ENCODE results near the gene MS4A8. TPM values are rescaled to one million over a fixed set of nuclear protein-coding genes. Genes with fewer than 3 reads are reported as not detected.

MS4A8 gene
- total and polyA plus RNA-seq, 12 donors: 0.27 to 2.0 (median 0.67) TPM; not detected in 7

- H3K4me1 ChIP-seq (replicated peaks in 1 of 2): no peaks in the 10 kb centered on the region
- no peaks in the 10 kb centered on the region for H3K36me3 ChIP-seq (replicated peaks in 1 of 2)
- no peaks in the 10 kb centered on the region for H3K9me3 ChIP-seq (replicated peaks in 1 of 3)
- no peak for DNase-seq
- intact Hi-C loops (cut with DNase I): no loop called here
- peaks cover 23% of the 10 kb centered on the region for H3K27me3 ChIP-seq
- WGBS, 4 donors: 77 to 92% (median 90%) methylated on average over 4 to 5 of the region's 5 CpGs
- no peak overlapping the region for H3K27ac ChIP-seq
- H3K4me3 ChIP-seq: no peak overlapping the region
- no peak for TF ChIP-seq POLR2A (IDR thresholded peaks at IDR 0.05)
- no peak for TF ChIP-seq CTCF (IDR thresholded peaks at IDR 0.05)
Observed at GRCh38 chr11:60765355-60765754, 65.9 kb downstream of the MS4A8 start.

Other genes with a start within 250 kb of the MS4A8 start
- 1 to 10 TPM in 1 of 9 donors, under 1 TPM in 6, not detected in 2; 0.07 to 1.0 (median 0.54) TPM for gene MS4A1, start 243.8 kb upstream of the MS4A8 start, total RNA-seq
- under 1 TPM; 0.30 to 0.71 (median 0.40) TPM for gene MS4A1, start 243.8 kb upstream of the MS4A8 start, polyA plus RNA-seq
- not detected for gene MS4A12, start 206.8 kb upstream of the MS4A8 start, total RNA-seq
- gene MS4A12, start 206.8 kb upstream of the MS4A8 start, polyA plus RNA-seq: not detected
- gene MS4A13, start 184.2 kb upstream of the MS4A8 start, total RNA-seq: not detected
- not detected for gene MS4A13, start 184.2 kb upstream of the MS4A8 start, polyA plus RNA-seq
- gene MS4A18, start 25.1 kb downstream of the MS4A8 start, total RNA-seq: not detected
- gene MS4A18, start 25.1 kb downstream of the MS4A8 start, polyA plus RNA-seq: not detected
- gene MS4A15, start 57.3 kb downstream of the MS4A8 start, total RNA-seq: under 1 TPM in 2 of 9 donors, not detected in 7; 0.25 to 0.28 TPM
- gene MS4A15, start 57.3 kb downstream of the MS4A8 start, polyA plus RNA-seq: under 1 TPM in 2 of 3 donors, not detected in 1; 0.07 to 0.22 TPM
- not detected for gene MS4A10, start 85.7 kb downstream of the MS4A8 start, total RNA-seq
- not detected for gene MS4A10, start 85.7 kb downstream of the MS4A8 start, polyA plus RNA-seq
- gene CCDC86, start 142.5 kb downstream of the MS4A8 start, total RNA-seq: 10 to 100 TPM; 25.1 to 52.4 (median 30.2) TPM
- gene CCDC86, start 142.5 kb downstream of the MS4A8 start, polyA plus RNA-seq: 10 to 100 TPM; 14.7 to 50.9 (median 22.6) TPM
- gene PTGDR2, start 156.3 kb downstream of the MS4A8 start, total RNA-seq: under 1 TPM in 3 of 9 donors, not detected in 6; 0.18 to 0.61 (median 0.27) TPM
- under 1 TPM in 2 of 3 donors, not detected in 1; 0.17 to 0.24 TPM for gene PTGDR2, start 156.3 kb downstream of the MS4A8 start, polyA plus RNA-seq
- gene ZP1, start 167.9 kb downstream of the MS4A8 start, total RNA-seq: 1 to 10 TPM in 3 of 9 donors, under 1 TPM in 4, not detected in 2; 0.25 to 6.3 (median 0.83) TPM
- gene ZP1, start 167.9 kb downstream of the MS4A8 start, polyA plus RNA-seq: 1 to 10 TPM in 1 of 3 donors, under 1 TPM in 2; 0.24 to 1.4 (median 0.48) TPM
- 100 to 1,000 TPM in 3 of 9 donors, 10 to 100 TPM in 6; 45.5 to 129 (median 97.1) TPM for gene PRPF19, start 207.0 kb downstream of the MS4A8 start, total RNA-seq
- 100 to 1,000 TPM; 101 to 107 (median 103) TPM for gene PRPF19, start 207.0 kb downstream of the MS4A8 start, polyA plus RNA-seq
- 100 to 1,000 TPM in 3 of 9 donors, 10 to 100 TPM in 6; 29.3 to 115 (median 86.7) TPM for gene TMEM109, start 214.5 kb downstream of the MS4A8 start, total RNA-seq
- 10 to 100 TPM; 38.0 to 66.3 (median 65.0) TPM for gene TMEM109, start 214.5 kb downstream of the MS4A8 start, polyA plus RNA-seq
- gene TMEM132A, start 224.8 kb downstream of the MS4A8 start, total RNA-seq: 10 to 100 TPM; 14.4 to 66.1 (median 39.6) TPM
- gene TMEM132A, start 224.8 kb downstream of the MS4A8 start, polyA plus RNA-seq: 10 to 100 TPM in 2 of 3 donors, 1 to 10 TPM in 1; 3.4 to 48.9 (median 37.9) TPM